ENCODE data around the gene LDLRAD3.

Gene LDLRAD3

DNA sequence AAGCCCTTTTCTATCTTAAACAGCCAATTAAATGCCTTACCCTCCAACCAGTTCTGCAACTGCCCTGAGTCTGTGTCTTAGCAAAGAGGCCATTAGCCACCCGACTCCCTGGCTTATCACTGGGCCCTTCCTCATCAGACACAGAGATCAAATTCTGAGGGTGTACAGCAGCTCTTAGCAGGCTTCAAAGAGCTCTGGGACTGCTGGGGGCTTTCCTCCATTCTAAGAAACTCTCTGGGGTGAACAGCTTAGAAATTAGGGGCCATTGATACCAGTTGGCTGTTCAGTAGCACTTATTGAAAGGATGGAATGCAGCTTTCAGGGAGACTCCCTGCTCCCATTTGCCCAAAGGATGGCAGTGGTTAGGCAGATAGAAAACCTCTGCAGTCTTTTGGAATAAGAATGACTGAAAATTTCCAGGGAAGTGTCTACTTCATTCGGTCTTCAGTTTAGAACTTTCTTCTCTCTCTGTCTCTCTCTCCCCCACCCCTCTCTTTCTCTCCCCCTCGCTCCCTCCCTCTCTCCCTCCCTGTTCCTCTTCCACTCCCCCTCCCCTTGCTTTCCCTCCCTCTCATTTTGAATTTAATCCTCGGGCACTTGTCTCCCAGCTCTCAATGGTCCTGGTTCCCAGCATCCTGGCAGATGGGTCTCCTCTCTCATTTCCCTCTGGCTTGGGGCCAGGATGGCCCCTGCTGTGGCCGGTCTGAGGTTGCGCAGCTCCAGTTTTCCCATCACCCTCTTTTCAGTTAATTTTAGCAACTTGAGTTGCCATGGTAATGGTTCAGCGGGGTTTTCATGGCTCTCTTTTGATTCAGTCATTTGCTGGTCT lies 268.9 kb downstream of the LDLRAD3 start:
- no peak for TF ChIP-seq GATA3 (IDR thresholded peaks at IDR 0.05; ENCODE audit: low read depth, low read length)
- no peak for TF ChIP-seq GATA2 (IDR thresholded peaks at IDR 0.05; ENCODE audit: low read depth, low read length)

DNA sequence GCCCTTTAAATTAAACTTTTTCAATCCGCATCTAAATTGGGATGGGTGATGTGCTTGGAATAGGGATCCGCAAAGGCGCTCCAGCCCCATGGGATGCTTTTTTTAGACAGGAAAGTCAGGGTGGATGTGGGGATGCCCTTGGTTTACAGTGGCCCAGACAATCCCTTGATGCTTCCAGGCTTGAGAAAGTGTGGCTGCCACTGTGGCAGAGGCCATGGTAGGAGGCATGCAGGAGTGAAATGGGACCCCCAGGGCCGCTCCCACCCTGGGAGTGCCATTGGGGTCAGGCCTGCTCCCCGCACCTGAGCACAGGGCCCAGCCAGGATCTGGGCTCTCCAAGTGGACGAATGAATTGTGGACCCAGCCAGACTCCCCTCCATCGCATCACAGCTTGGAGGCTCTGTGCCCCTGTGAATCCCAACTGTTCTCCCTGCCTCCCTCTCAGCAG lies 269.6 kb downstream of the LDLRAD3 start:
- TF ChIP-seq GATA2 (IDR thresholded peaks at IDR 0.05; ENCODE audit: low read depth, low read length) (no peak), GATA3 (IDR thresholded peaks at IDR 0.05; ENCODE audit: low read depth, low read length) (no peak)

DNA sequence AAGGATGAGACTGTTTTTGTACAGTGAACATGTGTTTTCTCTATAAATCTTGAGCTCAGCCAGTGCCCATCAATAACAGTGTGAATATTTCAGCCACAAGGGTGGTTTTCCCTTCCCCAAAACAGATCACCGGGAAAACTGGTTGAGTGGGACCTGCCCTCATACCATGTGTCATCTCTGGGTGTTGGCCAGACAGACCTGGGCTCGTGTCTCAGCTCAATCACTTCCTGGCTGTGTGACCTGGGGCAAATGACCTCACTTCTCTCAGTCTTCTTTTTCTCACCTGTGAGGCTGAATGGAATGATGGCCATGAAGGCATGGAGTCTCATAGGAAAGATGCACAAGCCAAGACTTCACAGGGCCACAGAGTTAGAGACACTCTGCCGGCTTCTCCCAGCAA lies 270.6 kb downstream of the LDLRAD3 start:
- TF ChIP-seq GATA3 (IDR thresholded peaks at IDR 0.05; ENCODE audit: low read depth, low read length) (no peak), GATA2 (IDR thresholded peaks at IDR 0.05; ENCODE audit: low read depth, low read length) (no peak)

DNA sequence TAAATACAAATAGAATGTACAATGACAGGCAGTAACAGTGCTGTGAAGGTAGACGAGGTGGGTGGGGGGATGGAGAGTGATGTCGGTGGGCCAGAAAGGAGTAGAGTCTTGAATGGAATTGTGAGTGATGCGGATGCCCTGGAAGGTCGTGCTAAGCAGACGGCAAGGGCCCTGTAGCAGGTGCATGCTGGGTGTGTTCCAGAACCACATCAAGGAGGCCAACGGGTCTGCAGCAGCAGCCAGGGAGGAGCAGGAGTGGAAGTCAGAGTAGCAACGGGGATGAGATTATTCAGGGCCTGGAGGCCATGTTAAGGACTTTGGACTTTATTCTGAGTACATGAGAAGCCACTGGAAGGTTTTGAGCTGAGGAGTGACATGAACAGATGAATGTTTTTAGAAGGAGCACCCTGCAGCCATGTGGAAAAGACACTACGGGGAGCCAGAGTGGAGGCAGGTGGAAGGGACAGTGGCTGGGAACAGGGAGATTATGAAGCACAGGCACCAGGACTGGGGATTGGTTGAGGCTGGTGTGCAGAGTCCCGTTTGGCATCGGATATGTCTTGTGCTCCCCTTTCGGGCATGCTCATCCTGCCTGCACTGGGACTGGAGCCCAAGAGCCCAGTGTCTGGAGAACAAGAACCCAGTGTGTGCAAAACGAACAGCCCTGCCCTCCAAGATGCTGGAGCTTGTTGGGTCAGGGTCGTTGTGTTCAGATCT lies 271.3 kb downstream of the LDLRAD3 start:
- TF ChIP-seq GATA3 (IDR thresholded peaks at IDR 0.05; ENCODE audit: low read depth, low read length), result no peak
- no peak for TF ChIP-seq GATA2 (IDR thresholded peaks at IDR 0.05; ENCODE audit: low read depth, low read length)

DNA sequence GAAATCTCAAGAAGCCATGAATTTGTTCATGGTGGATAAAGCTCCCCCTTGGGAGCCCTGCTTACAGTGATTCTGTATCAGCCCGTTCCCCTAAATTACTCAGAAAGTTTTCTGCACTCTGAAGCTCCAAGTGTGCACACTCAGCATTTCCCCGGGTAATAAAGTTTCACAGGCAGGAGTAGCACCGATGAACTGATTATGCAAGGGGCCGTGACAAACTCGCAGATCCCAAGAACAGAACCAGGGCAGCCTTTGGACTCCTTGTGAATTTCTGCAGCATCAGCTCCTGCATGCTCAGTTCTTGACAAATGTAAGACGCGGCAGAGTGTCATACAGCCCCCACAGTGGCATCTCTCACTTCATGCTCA lies 271.8 kb downstream of the LDLRAD3 start:
- TF ChIP-seq GATA2 (IDR thresholded peaks at IDR 0.05; ENCODE audit: low read depth, low read length) (no peak), GATA3 (IDR thresholded peaks at IDR 0.05; ENCODE audit: low read depth, low read length) (no peak)

DNA sequence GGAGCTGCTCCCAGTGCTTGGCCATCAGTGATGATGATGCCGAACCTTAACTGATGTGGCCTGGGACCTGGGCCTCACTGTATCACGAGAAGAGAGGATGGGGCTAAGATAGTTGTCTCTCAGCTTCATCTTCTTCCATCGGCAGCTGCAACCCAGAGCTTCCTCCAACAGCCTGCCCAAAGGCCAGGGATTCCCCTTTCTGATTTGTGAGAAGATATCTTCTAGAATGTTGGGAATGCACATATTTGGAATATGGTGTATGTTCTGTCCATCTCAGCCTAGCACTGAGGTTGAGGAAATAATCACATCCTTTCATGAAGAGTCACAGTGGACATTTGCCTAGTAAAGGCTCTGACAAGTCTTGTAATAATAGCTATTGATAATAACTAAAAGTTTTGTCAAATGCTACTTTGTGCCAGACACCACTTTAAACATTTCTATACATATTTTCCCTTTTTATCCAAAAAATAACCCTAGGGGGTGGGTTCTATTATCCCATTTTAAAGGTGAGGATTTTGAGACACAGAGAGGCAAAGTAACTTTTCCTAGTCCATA lies 272.3 kb downstream of the LDLRAD3 start:
- TF ChIP-seq GATA2 (IDR thresholded peaks at IDR 0.05; ENCODE audit: low read depth, low read length), result no peak
- no peak for TF ChIP-seq GATA3 (IDR thresholded peaks at IDR 0.05; ENCODE audit: low read depth, low read length)

DNA sequence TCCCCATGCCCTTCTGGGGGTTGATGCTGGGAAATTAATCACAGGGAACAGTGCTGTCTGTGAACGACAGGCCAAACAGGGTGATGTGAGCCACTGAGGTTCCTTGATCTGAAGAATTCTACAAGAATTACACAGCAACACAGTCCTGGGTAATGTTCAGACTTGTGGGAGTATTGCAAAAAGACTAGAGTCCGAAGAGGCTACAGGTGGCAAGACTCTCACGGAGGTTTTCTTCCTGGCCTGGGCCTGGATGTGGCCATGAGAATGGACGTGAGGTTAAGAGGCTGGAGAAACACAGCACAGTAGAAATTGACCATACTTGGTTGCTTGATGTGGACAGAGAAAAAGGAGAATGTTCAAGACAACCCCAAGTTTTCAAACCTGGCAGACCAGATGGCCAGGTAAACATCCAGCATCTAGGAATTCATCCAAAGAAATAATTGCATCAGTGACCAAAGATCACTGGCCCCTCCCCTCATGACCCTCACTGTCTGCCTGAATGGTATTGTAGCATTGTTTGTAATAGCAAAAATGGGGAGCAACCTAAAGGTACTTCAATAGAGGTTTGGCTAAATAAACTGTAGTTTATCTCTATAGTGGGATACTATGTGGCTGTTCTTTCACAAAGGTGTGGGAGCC lies 274.5 kb downstream of the LDLRAD3 start:
- TF ChIP-seq GATA3 (IDR thresholded peaks at IDR 0.05; ENCODE audit: low read depth, low read length) (no peak), GATA2 (IDR thresholded peaks at IDR 0.05; ENCODE audit: low read depth, low read length) (no peak)

DNA sequence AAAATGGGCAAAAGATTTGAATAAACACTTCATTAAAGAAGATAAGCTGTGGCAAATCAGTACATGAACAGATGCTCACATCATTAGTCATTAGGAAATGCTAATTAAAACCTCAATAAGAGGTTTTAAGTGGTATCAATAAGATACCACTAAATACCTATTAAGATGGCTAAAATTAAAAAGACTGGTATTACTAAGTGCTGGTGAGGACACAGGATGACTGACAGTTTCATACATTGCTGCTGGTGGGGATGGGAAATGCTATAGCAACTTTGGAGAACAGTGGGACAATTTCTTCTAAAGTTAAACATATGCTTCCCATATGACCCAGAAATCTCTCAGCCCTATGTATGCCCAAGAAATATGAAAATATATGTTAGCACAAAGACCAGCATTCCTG lies 276.1 kb downstream of the LDLRAD3 start:
- no peak for TF ChIP-seq GATA2 (IDR thresholded peaks at IDR 0.05; ENCODE audit: low read depth, low read length)
- no peak for TF ChIP-seq GATA3 (IDR thresholded peaks at IDR 0.05; ENCODE audit: low read depth, low read length)

DNA sequence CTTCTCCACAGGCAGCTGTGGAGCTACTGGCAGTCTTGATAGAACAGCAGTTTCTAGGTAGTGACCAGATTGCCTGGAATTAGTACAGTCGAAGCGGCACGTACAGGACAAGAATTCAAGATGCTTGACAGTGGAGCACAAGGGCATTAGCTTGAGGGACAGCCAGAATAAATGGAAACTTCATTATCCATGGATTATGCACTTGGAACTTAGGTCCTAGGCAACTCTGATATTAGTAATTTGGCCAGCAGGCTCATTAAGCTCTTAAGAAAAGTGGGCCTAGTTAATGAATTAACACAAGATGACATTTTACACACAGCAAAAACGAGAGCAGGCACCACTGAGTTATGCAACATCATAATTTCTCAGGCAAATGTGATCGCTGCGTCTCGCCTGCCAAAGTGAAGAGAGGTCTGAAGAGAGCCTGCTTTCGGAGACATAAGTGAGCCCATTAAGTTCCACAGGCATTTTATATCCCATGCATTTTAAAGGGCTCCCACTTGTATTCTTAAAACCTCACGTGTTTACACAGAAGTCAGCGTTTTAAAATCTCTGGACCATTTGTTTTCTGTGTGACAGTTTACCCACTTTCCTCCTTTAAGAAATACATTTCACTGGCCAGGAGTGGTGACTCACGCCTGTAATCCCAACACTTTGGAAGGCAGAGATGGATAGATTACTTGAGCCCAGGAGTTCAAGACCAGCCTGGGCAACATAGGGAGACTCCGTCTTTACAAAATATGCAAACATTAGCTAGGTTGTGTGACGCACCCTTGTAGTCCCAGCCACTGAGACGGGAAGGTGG lies 279.2 kb downstream of the LDLRAD3 start:
- TF ChIP-seq GATA2 (IDR thresholded peaks at IDR 0.05; ENCODE audit: low read depth, low read length) (no peak), GATA3 (IDR thresholded peaks at IDR 0.05; ENCODE audit: low read depth, low read length) (no peak)

DNA sequence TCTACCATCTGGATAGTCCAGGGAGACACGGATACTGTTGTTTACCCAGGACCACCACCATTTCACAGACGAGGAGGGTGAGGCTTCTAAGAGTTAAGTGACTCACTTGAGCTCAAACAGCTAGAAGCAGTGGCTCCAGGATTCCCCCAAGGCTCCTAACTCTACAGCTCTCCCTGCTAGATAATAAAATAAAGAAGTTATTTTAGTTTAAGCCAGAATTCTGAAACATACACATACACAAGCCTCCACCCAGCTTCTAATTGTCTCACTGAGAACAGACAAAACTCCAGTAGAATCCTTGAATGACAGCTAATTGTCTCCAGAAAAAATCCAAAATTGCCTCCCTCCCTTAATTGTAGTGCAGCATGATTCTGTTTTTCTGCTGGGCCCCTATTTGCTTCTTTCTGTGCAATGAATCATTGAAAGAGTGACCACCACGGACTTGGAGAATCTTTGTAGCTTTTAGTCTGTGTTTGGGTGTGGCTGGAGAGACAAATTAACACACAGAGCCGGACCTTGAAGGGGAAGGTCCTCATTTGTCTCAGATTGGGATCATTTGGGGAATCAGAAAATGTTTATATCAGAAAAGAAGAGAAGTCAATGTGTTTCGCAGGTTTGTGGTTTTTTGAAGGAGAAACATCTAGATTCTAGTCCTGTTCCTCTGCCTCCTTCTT lies 280.5 kb downstream of the LDLRAD3 start:
- no peak for TF ChIP-seq GATA3 (IDR thresholded peaks at IDR 0.05; ENCODE audit: low read depth, low read length)
- TF ChIP-seq GATA2 (IDR thresholded peaks at IDR 0.05; ENCODE audit: low read depth, low read length), result no peak

DNA sequence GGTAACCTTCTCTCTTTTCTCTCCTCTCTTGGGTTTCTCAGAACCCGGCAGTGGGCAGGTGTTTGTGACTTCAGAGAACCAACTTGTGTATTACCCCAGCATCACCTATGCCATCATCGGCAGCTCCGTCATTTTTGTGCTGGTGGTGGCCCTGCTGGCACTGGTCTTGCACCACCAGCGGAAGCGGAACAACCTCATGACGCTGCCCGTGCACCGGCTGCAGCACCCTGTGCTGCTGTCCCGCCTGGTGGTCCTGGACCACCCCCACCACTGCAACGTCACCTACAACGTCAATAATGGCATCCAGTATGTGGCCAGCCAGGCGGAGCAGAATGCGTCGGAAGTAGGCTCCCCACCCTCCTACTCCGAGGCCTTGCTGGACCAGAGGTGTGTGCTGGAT lies 283.2 kb downstream of the LDLRAD3 start:
- TF ChIP-seq GATA2 (IDR thresholded peaks at IDR 0.05; ENCODE audit: low read depth, low read length) (no peak), GATA3 (IDR thresholded peaks at IDR 0.05; ENCODE audit: low read depth, low read length) (no peak)

DNA sequence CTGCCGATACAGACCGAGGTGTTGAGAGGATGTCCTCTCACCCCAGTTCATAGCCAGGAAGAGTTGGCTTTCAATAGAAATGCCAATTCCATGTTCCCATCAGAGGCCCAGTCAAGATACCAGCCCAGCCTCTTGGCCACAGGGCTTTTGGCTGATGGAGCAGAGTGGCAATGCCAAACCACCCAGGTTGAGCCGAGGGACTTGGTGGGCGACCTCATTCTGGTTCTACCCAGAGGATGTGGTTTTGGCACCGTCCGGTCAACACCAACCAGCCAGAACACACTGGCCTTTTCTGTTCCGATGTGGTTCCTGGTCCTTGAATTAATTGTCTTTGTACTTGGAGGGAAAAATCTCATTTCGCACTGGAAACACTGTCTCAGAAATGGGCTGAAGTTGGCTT lies 284.8 kb downstream of the LDLRAD3 start:
- TF ChIP-seq GATA3 (IDR thresholded peaks at IDR 0.05; ENCODE audit: low read depth, low read length) (no peak), GATA2 (IDR thresholded peaks at IDR 0.05; ENCODE audit: low read depth, low read length) (no peak)

DNA sequence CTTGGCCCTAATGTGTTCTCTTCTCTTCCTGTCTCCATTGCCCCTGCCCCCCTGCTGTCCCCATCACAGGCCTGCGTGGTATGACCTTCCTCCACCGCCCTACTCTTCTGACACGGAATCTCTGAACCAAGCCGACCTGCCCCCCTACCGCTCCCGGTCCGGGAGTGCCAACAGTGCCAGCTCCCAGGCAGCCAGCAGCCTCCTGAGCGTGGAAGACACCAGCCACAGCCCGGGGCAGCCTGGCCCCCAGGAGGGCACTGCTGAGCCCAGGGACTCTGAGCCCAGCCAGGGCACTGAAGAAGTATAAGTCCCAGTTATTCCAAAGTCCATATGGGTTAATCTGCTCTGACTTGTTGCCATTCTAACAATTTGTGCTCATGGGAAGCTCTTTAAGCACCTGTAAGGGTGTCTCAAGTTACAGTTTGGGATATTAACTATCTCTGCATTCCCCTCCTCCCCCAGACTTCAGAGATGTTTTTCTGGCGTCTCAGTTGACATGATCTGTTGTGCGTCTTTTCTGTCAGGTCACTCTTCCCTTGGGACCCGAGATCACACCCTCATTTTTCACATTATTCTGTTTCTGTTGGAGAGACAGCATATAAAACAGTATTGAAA lies 285.3 kb downstream of the LDLRAD3 start:
- TF ChIP-seq GATA2 (IDR thresholded peaks at IDR 0.05; ENCODE audit: low read depth, low read length), result no peak

All from SH-SY5Y (cell line).